HG03558 (cell line): ENCODE results near the gene FANCE.

Source experiments
- ATAC-seq: cut with Tn5 transposase; IDR thresholded peaks from one replicate; pipeline ENCODE4 v1.9.1; 2021; ENCODE audit warnings: moderate number of reproducible peaks; ENCODE audit not compliant: unreplicated experiment; ENCODE audit errors: extremely low read depth

FANCE gene

DNA sequence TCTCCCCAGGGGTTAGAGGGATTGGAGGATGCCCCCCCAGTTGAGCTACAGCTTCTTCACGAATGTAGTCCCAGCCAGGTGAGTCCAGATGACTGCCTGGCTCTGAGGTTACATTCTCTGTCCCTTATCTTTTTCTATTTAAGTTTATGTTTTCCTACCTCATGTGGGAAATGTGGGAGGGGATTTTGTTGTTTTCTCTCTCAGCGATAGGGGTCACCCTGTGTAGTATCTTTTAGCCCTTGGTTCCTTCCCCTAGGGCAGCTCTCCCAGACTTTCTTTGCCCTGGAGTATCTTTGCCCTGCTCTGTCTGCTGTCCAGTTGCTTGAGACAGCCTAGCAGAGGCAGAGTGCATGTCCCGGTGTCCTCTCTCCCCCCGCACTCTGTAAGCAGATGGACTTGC is 5.8 kb downstream of the FANCE start:
- no peak for ATAC-seq

DNA sequence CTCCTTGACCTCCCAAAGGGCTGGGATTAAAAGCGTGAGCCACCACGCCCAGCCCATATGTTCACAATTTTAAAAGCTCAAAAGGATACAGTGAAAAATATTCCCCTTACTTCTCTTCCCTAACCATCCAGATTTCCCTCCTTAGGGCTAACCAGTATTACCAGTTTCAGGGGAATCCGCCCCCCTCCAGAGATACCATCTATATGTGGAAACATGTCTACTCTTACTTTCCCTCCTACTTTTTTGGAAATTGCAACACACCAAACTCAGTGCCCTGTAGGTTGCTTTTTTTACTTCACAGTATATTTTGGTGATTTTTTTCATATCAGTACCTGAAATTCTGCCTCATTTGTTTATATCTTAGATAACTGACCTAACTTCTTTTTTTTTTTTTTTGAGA is 9.1 kb downstream of the FANCE start:
- ATAC-seq = no peak

DNA sequence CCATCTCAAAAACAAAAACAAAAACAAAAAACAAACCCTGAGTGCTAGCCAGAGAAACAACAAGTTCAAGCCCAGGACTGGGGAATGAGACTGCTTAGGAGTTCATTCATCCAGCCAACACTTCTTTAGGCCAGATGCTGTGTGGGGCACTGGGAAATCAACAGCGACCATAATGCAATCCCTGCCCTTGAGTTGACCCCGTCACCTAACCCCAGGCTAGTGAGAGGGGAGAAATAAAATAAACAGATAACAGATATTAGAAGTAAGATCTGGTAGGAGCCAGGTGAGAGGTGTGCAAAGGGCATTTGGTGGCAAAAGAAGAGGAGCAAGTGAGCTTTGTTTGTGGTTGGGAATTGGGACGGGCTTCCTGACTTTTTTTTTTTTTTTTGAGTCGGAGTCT is 11.2 kb downstream of the FANCE start:
- no peak for ATAC-seq

DNA sequence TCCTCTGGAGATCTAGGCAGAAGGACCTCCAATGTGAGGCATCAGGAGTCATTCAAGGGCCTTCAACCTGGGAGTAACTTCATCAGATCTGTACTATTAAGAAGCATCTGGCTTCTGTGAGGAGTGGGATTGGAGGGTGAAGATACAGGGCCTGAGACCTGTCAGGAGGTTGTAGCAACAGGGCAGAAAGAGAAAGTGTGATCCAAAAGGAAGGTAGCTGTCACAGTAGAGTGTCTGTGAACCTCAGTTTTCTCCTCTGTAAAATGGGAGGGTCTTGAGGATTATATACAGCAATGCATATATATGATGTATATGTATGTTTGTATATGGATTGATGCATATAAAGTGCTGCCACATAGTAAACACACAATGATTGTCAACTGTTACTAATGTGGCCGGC is 13.5 kb downstream of the FANCE start:
- no peak for ATAC-seq

DNA sequence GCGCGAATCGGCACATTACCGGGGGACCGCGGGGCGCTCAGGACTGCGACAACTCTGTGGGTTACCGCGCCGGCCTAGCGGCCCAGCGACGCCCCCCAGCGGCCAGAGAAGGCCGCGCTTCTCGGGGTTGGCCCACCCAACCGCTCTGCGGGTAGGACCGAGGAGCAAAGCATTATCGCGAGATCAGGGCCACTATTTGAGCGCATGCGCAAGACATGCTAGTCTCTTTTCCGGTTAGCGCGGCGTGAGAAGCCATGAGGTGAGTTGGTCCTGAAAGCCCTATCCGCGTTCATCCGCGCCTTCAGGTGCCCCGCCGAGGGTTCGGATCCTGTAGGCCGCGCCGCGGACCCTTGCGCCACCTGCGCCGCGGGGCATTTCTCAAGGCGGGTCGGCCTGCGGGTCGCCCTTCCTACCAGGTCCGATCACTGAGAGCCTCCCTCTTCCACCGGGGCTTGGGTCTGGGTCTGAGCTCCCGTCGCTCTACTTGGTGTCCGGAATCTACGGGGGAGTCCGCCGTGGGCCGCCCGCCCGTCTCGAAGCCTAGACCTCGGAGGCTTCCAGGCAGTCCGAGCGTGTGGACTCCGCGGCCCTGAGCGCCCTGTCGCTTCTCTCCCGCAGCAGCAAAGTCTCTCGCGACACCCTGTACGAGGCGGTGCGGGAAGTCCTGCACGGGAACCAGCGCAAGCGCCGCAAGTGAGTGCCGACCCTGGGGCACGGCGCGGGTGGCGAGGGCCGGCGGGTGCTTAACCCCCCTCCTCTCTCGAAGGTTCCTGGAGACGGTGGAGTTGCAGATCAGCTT is 16.2 kb downstream of the FANCE start, which contains the start of gene RPL10A:
Gene RPL10A, plus strand, starts transcription at position 221 of the 799 bp plus-strand sequence. Its CDS starts 34 bp downstream, at position 255.
- no peak for ATAC-seq

DNA sequence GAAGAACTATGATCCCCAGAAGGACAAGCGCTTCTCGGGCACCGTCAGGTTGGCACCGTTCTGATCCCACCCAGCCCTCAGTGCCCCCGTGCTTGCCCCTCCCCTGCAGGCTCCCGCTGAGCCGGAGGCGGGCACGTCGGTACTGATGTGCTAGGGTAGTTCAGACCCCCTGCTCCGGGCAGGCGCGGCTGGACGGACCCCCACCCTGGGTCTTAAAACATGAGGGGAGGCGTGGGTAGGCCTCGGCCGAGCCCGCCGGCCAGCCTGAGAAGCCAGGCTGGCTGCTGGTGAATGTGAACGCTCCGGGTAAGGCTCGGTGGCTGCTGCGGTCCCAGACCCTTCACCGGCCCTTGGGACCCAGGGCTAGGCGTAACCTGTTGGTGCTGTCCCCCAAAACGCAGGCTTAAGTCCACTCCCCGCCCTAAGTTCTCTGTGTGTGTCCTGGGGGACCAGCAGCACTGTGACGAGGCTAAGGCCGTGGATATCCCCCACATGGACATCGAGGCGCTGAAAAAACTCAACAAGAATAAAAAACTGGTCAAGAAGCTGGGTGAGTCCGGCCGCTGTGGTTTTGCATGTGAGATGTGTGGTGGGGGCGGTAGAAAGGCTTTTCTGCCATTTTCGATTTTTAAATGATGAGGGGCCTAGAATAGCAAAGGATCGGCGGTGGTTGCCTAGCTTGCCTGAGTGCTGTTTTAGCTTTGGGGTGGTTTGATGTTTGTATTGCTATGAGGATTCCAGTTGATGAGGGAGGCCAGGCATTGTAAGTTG is 17.0 kb downstream of the FANCE start:
- no peak for ATAC-seq

DNA sequence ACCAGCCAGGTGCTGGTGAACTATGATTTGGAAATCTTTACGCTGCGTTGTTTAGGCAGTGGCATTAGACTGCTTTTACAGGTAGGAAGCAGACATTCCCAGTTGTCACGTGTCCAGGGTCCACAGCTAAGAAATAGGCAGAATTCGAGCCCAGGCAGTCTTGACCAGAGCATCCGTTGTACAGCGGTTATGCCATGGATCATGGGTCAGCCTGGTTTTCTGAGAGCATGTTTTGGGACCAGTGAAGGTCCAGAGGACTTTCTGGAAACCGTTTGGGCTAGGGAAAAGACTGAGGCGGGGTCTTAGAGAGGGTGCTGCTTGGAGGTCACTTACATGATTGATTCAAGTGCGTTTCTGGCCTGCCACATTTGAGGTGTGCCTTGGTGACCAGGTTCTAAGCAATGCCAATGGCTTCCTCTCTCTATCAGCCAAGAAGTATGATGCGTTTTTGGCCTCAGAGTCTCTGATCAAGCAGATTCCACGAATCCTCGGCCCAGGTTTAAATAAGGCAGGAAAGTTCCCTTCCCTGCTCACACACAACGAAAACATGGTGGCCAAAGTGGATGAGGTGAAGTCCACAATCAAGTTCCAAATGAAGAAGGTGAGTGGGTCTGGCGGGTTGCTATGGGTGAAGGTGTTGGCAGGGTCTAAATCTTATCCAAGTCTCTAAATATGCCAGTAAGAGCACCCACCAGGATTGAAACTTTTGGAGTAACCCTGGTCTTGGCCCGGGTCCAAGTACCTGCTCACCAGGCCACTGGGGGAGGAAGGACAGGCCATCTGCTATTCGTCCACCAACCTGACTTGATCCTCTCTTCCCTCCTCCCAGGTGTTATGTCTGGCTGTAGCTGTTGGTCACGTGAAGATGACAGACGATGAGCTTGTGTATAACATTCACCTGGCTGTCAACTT is 17.9 kb downstream of the FANCE start:
- ATAC-seq = no peak

DNA sequence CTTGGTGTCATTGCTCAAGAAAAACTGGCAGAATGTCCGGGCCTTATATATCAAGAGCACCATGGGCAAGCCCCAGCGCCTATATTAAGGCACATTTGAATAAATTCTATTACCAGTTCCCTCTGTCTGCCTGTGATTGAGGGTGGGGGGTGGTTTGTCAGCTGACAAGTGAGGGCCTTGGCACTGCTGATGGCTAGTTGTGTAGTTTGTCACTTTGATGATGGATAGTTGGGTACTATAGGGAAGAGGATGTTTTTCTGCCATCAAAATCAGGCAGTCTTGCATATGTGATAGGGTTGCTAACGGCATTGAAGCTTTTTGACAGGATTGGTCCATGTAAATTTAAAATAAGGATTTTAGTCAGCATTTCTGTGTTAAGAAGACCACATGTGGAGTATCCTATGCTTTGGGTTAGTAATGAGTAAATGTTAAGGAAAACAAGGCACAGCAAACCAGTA is 18.6 kb downstream of the FANCE start:
- ATAC-seq = no peak

DNA sequence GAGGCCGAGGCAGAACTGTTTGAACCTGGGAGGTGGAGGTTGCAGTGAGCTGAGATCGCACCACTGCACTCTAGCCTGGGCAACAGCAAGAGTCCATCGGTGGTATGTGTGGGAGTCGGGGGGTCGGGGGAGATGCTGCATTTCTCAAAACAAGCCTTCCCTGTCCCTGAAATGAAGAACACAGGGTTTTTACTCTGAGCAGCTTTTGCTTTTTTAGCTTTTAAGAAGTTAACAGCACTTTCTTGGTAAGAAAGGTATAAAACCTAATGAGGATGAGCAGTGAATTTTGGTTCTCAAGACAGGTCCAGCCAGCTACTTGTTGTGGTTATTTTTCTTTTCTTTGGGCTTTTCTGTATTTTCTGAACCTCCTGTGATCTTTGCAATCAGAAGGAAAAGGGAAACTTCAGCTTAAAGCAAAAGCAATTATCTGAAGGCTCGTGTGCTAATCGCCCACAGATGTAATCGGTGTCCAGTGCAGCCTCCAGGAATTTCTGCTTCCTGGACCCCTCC is 19.8 kb downstream of the FANCE start:
- ATAC-seq = no peak

DNA sequence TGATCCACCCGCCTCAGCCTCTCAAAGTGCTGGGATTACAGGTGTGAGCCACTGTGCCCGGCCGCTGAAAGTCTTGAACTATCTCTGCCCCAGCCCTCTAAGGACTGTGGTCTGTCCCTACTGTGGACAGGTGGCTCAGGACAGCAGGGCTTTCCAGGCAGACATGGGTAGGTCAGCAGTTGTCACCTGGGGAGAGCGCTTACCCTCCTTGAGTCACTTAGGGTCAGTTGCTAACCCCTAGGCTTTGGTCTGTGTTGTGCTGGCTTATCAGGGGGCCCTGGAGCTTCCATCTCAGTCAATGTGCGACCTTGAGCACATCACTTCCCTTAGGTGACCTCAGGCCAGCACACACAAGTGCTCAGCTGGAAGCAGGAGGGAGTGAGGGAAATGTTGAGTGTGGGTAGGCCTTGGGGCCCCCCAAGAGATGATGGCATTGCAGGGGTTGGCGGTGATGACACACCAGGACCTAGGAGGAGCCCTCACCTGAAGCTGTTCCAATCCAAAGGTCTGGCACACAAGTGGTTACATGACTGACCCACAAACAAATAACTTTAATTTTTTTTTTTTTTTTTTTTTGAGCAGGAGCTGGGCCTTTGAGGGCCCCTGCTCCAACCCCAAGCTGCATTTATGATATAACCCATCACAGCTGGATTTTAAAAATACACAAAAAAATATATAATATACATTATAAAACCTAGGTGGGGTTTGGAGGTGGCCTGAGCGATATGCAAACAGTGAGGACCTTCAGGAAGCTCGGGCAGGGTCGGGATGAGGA is 21.1 kb downstream of the FANCE start:
- no peak for ATAC-seq

DNA sequence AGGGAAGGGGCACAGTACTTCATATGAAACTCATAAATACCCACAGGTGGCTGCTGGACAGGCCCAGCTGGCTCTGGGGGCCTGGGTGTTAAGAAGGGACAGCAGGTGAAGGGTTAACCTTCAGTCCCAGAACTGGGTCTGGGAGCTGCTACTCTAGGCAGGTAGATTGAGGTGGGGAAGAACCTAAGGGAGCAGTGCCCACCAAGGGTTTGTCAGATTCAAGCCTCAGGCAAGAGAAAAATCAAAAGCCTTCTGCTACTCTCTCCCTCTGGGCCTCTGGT is 21.7 kb downstream of the FANCE start:
- no peak for ATAC-seq

DNA sequence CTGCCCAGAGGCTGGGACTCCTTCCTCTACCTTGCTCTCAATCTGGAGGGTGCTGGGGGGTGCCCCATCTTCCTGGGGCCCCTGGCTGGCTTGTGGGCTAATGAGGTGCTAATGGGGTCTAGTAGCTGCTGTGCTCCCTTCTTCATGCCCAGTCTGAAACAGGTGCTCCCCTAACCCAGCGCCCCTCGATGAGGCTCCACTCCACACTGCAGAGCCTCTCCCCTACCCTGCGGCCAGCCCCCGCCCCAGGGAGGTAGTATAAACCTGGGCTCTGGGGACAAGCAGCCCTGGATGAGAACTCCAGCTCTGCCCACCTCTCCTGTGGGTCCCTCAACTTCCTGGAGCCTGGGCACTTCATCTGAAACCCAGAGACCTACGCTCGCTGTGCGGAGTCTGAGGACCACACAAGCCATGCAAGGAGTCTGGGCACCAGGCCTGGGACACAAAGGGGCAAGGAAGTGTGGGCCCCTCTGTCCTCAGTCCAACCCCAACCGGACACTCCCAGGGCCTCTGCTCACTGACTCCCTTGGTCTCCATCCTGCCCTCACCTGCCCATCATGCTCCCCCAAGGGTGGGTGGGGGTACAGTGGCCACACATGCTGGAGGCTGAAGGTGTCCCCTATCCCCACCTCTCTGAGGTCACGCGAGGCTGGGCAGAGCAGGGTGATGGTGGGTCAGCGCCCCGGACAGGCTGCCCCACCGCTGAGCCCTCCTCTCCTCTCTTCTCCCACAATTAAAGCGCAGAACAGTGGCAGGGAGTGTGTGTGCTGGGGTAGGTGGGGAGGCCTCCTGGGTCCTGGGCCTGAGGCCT is 22.2 kb downstream of the FANCE start:
- no peak for ATAC-seq

DNA sequence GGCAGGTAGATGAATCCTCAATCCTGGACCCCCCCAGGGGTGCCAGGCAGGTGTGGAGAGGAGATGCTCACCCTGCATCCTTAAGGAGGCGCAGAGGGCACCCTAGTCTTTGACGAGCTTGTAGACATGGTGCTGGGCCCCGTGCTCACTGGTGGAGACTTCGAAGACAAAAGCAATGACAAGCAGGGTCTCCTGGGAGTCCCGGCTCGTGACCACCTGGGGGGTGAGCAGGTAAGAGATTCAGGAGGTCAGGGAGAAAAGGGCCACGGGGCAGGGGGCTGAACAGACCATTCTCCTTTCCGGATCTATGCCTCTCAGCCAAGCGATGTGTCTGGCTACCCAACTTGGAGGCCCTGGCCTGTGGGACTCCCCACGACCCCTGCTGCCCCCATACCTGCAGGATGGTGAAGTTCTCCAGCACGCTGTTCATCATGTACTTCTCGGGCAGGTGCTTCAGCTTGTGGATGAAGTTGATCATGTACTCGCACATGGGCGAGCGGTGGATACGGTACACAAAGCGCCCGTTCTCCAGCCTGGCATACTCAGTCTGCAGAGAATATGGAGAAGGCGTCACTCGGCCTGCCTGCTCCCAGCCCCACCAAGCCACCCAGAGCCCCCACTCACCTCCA is 22.9 kb downstream of the FANCE start:
- ATAC-seq = no peak

DNA sequence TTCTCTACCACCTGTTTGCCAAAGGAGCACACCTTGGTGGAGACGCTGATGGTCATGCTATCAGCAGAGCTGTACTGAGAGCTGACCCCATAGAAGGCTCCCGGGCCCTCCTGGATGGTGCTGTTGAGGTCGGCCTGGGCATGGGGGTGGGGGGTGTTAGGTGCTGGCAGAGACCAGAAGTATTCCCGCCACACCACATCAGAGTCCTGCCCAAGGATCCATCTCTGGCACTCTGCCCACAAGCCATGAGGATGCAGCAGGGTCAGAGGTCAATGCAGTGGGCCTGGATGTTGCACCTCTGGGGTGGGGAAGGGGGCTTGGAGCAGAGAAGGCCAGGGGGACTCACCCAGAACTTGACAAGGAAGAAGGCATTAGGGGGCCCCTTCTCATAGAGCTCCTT is 23.4 kb downstream of the FANCE start:
- no peak for ATAC-seq

DNA sequence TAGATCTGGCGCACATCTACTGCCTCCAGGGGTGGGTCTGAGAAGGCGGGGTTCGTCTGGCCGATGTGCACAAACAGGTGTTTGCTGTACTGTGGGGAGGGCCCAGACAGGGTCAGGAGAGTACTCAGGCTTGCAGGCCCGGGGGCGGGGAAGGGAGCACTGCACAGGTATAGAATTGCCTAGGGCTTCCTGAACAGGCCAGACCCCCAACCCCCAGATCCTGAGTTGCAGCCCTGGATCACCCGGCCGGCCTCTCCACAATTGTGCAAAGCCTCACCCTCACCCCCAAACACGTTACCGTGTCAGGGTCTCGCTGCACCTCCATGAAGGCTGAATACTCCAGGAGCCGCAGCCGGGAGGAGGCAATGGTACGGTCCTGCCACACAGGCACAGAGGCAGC is 23.9 kb downstream of the FANCE start:
- ATAC-seq = no peak

DNA sequence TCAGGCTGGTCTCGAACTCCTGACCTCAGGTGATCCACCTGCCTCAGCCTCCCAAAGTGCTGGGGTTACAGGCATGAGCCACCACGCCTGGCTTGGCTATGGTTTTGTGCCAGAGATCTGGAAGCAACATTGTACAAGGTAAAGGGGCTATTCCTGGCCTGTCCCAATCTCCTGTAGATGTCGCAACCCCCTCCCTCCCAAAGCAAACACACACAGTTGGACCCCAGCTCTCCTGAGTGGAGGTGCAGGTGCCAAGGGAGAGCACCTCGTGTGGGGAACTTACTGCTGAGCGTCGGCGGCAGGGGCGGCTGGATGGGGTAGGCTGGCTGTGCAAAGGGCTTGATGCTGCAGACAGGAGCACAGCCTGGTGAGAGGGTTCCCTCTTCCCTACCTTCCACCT is 24.9 kb downstream of the FANCE start:
- no peak for ATAC-seq

DNA sequence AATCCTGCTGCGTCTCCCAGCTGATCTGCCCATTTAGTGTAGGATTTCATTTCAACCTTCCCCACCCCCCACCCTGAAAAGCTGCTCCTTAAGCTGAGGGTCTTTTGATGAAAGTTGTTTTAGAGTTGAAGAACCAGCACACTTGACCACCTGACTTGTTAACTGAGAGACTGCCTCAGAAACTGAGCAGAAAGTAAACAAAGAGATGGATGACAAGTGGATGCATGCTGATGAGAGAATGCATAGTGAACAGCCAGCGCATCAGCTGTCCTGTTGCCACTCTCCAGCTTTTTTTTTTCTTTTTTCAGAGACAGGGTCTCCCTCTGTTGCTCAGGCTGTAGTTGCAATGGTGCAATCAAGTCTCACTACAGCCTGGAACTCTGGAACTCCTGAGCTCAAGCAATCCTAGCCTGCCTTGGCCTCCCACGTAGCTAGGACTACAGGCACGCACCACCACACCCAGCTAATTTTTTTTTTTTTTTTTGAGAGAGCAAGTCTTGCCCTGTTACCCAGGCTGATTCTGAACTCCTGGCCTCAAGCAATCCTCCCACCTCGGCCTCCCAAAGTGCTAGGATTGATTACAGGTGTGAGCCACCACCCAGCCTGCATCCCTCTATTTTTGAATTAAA is 25.5 kb downstream of the FANCE start:
- ATAC-seq = no peak

DNA sequence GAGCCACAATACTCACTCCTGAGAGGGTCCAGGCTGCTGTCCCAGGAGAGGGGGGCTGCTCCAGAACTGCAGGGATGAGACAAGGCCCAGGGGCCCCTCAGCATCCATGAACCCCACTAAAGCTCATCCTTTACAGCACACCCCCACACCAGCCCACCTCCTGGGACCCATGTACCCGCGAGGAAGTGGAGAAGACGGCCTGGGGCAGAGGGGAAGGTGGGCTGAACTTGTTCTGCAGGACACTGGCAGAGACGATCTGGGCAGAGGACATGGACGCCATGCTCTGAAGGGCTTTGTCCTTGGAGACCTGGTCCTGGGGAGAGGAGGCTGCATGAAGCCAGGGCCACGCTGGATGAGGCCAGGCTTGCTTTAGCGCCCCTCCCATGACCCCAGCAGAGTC is 26.1 kb downstream of the FANCE start:
- no peak for ATAC-seq
